ENCODE measurements around the gene UNCX. TPM values are rescaled to one million over a fixed set of nuclear protein-coding genes. Genes with fewer than 3 reads are reported as not detected.

The UNCX gene
- total RNA-seq, 1 experiment from 2014 or later: not detected

- TF ChIP-seq, protein P1, sequence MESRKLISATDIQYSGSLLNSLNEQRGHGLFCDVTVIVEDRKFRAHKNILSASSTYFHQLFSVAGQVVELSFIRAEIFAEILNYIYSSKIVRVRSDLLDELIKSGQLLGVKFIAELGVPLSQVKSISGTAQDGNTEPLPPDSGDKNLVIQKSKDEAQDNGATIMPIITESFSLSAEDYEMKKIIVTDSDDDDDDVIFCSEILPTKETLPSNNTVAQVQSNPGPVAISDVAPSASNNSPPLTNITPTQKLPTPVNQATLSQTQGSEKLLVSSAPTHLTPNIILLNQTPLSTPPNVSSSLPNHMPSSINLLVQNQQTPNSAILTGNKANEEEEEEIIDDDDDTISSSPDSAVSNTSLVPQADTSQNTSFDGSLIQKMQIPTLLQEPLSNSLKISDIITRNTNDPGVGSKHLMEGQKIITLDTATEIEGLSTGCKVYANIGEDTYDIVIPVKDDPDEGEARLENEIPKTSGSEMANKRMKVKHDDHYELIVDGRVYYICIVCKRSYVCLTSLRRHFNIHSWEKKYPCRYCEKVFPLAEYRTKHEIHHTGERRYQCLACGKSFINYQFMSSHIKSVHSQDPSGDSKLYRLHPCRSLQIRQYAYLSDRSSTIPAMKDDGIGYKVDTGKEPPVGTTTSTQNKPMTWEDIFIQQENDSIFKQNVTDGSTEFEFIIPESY (IDR thresholded peaks at IDR 0.05; ENCODE audit: extremely low read depth, insufficient replicate concordance, low read length): no peak
- no peak for TF ChIP-seq EGR1 (IDR thresholded peaks at IDR 0.05; ENCODE audit: low read depth)
These were observed 42.3 kb downstream of the UNCX start (continued) for GRCh38 chr7:1274876-1275375.

DNA sequence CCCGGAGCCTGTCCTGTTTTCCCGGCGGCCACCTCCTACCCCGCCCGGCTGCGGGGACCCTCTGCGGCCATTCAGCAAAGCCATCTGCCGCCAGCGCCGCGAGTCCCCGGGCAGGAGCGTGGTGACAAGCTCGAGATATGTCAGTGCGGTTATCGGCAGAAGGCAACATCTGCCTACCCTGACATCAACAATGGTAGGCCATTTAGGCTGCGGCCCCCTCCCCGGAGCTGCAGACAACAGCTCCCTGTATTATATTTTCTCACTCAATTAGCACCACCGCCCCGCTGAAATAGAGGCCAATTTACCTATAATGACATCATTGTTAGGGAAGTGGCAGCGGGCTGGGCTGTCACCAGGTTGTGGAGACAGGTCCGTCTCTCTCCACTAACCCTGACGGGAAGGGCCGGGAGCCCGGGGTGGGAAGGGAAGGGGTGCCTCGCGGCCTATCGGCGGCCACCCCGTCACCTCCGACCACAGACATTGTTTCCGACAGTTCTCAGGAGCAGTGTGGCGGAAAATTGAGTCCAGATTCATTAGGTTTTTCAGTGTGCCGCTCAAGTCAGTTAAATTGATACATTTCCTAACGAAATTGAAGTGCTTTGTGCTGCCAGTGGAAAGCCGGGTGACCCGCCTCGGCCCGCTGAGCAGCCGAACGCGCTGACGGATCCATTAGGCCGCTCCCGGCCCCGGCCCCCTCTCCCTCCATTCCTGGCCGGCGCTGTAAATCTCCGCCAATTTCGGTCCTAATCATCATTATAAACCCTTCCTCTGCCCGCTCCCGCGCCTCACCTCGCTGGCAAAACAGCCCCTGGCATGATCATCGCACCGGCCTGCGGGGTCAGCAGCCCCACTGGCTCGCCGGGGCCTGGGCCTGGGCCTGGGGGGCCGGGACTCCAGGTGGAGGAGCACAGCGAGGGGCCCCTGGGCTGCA lies 43.0 kb downstream of the UNCX start:
- H2AFZ ChIP-seq (ENCODE audit: low read depth, low read length, poor library complexity, severe bottlenecking): no peak overlapping the region
- H3K4me1 ChIP-seq (ENCODE audit: control insufficient read depth in 1 of 2, insufficient read depth in 2 of 2, low read length in 2 of 2): no peaks in the 10 kb centered on the region
- H3K27ac ChIP-seq (ENCODE audit: low read depth, low read length): no peak overlapping the region
- intact Hi-C loops (cut with micrococcal nuclease): no loop called here
- no peaks in the 10 kb centered on the region for H3K9me3 ChIP-seq (ENCODE audit: control insufficient read depth in 1 of 2, insufficient read depth in 1 of 2, low read depth in 1 of 2, low read length in 2 of 2)
- CTCF ChIA-PET: no interaction called here
- no peak overlapping the region for H3K4me2 ChIP-seq (ENCODE audit: low read length)
- RAD21 ChIA-PET (ENCODE audit: low non-redundant PET in 1 of 2, low total read pairs in 2 of 2, uncharacterized antibody in 2 of 2, unreplicated experiment in 2 of 2): no interaction called here
- H3K36me3 ChIP-seq (ENCODE audit: control insufficient read depth in 1 of 2, insufficient read depth in 2 of 2, low read length in 2 of 2): no peaks in the 10 kb centered on the region
- no TSS peak for BruUV-seq (replicated peaks)
- H3K27me3 ChIP-seq (ENCODE audit: insufficient read depth, low read length): no peaks in the 10 kb centered on the region
- no peaks in the 10 kb centered on the region for H4K20me1 ChIP-seq (ENCODE audit: insufficient read depth)
- ATAC-seq (no peak), DNase-seq (ENCODE audit: low read depth, low spot score) (no peak)
- POLR2A ChIA-PET: no interaction called here
- H3K9me2 ChIP-seq (ENCODE audit: insufficient read depth): no peaks in the 10 kb centered on the region
- no peak overlapping the region for H3K9ac ChIP-seq (ENCODE audit: low read length)
- no peak overlapping the region for H3K4me3 ChIP-seq (replicated peaks in 1 of 2; ENCODE audit: low read depth in 1 of 2, low read length in 2 of 2)
- no peaks in the 10 kb centered on the region for H3K79me2 ChIP-seq (ENCODE audit: insufficient read depth, low read length)
- TF ChIP-seq FOSL1 (IDR thresholded peaks at IDR 0.05; ENCODE audit: low read depth): no peak
- no peak for TF ChIP-seq MAX (IDR thresholded peaks at IDR 0.05)
- TF ChIP-seq SIN3A (IDR thresholded peaks at IDR 0.05; ENCODE audit: low read depth): no peak
- TF ChIP-seq YY1 (IDR thresholded peaks at IDR 0.05; ENCODE audit: extremely low read depth, insufficient replicate concordance, low read depth, low read length): no peak
- no peak for TF ChIP-seq RAD21 (IDR thresholded peaks at IDR 0.05; ENCODE audit: low read depth)
- no peak for TF ChIP-seq ATF3 (IDR thresholded peaks at IDR 0.05)
- TF ChIP-seq TCF7L2 (IDR thresholded peaks at IDR 0.05; ENCODE audit: borderline replicate concordance, extremely low read depth, insufficient read depth, insufficient read length): no peak
- TF ChIP-seq EZH2 (IDR thresholded peaks at IDR 0.05): no peak
- TF ChIP-seq ELF1 (IDR thresholded peaks at IDR 0.05; ENCODE audit: borderline replicate concordance, low read depth): no peak
- TF ChIP-seq POLR2AphosphoS5 (IDR thresholded peaks at IDR 0.05; ENCODE audit: low read depth, low read length): no peak
- TF ChIP-seq POLR2A (IDR thresholded peaks at IDR 0.05; ENCODE audit: borderline replicate concordance, extremely low read depth, insufficient read depth, insufficient read length): no peak
- no peak for TF ChIP-seq REST (IDR thresholded peaks at IDR 0.05; ENCODE audit: low read depth)
- TF ChIP-seq CTCF (IDR thresholded peaks at IDR 0.05 in 2 of 3, conservative IDR thresholded peaks at IDR 0.05 in 1 of 3; ENCODE audit: borderline replicate concordance in 1 of 3, insufficient read depth in 1 of 3, low read depth in 2 of 3, low read length in 2 of 3): no peak
- TF ChIP-seq CEBPB (IDR thresholded peaks at IDR 0.05; ENCODE audit: low read depth): no peak

Measured in HCT116 (cell line).